WTC11 (cell line): ENCODE measurements around the gene OGA. TPM values are rescaled to one million over a fixed set of nuclear protein-coding genes. Genes with fewer than 3 reads are reported as not detected.

Source experiments
- CBFB ChIP-seq: sonication (generic); formaldehyde crosslinking; IDR thresholded peaks from 2 replicates; pipeline ENCODE4 v1.8.1; 2022; ENCODE audit warnings: mild to moderate bottlenecking, low read depth, missing genetic modification reagents
- ETV6 ChIP-seq: sonication (generic); formaldehyde crosslinking; IDR thresholded peaks from 2 replicates; pipeline ENCODE4 v1.8.1; 2022; ENCODE audit warnings: mild to moderate bottlenecking, missing genetic modification reagents
- FOXJ3 ChIP-seq: sonication (generic); formaldehyde crosslinking; IDR thresholded peaks from 2 replicates; pipeline ENCODE4 v1.9.0; 2021; ENCODE audit warnings: missing genetic modification reagents, mild to moderate bottlenecking, borderline replicate concordance
- FOXP1 ChIP-seq: sonication (generic); formaldehyde crosslinking; IDR thresholded peaks from 2 replicates; pipeline ENCODE4 v1.8.0; 2022; ENCODE audit warnings: missing genetic modification reagents, mild to moderate bottlenecking, moderate library complexity, borderline replicate concordance
- JUN ChIP-seq: sonication (generic); formaldehyde crosslinking; IDR thresholded peaks from 2 replicates; pipeline ENCODE4 v1.8.0; 2023; ENCODE audit warnings: mild to moderate bottlenecking, missing genetic modification reagents
- MXD4 ChIP-seq: fragments of 250-450 bp; sonication (Bioruptor Pico); IDR thresholded peaks from 2 replicates; pipeline ENCODE4 v1.8.0; 2021; ENCODE audit warnings: mild to moderate bottlenecking, moderate library complexity, borderline replicate concordance
- NFATC4 ChIP-seq: fragments of 250-450 bp; sonication (Bioruptor Pico); IDR thresholded peaks from 2 replicates; pipeline ENCODE4 v1.9.0; 2021; ENCODE audit warnings: mild to moderate bottlenecking
- SMAD4 ChIP-seq: sonication (generic); formaldehyde crosslinking; IDR thresholded peaks from 2 replicates; pipeline ENCODE4 v1.8.0; 2022; ENCODE audit warnings: mild to moderate bottlenecking, missing genetic modification reagents
- TEAD4 ChIP-seq: sonication (generic); formaldehyde crosslinking; IDR thresholded peaks from 2 replicates; pipeline ENCODE4 v1.8.0; 2022; ENCODE audit warnings: mild to moderate bottlenecking, missing genetic modification reagents
- TP53 ChIP-seq: sonication (generic); formaldehyde crosslinking; IDR thresholded peaks from 2 replicates; pipeline ENCODE4 v1.8.1; 2023; ENCODE audit warnings: mild to moderate bottlenecking, missing genetic modification reagents
- ZBTB21 ChIP-seq: sonication (generic); formaldehyde crosslinking; IDR thresholded peaks from 2 replicates; pipeline ENCODE4 v1.8.1; 2023; ENCODE audit warnings: mild to moderate bottlenecking, missing genetic modification reagents, borderline replicate concordance
- ZNF232 ChIP-seq: sonication (generic); formaldehyde crosslinking; IDR thresholded peaks from 2 replicates; pipeline ENCODE4 v1.8.0; 2022; ENCODE audit warnings: mild to moderate bottlenecking, missing genetic modification reagents
- ZNF423 ChIP-seq: fragments of 250-450 bp; sonication (Bioruptor Pico); IDR thresholded peaks from 2 replicates; pipeline ENCODE4 v2.1.2; 2022; ENCODE audit warnings: mild to moderate bottlenecking, moderate library complexity
- total RNA-seq: library from RNA; stranded (reverse); gene quantifications from 3 replicates; pipeline ENCODE4 v1.2.3, GENCODE V29; 2021
- TF ChIP-seq, protein P1 (sequence below): sonication (generic); formaldehyde crosslinking; IDR thresholded peaks from 2 replicates; pipeline ENCODE4 v1.8.0; 2022; ENCODE audit warnings: mild to moderate bottlenecking, missing genetic modification reagents
- TF ChIP-seq, protein P2 (sequence below): sonication (generic); formaldehyde crosslinking; IDR thresholded peaks from 2 replicates; pipeline ENCODE4 v1.8.1; 2023; ENCODE audit warnings: mild to moderate bottlenecking, missing genetic modification reagents, borderline replicate concordance
- TF ChIP-seq, protein P3 (sequence below): sonication (generic); formaldehyde crosslinking; IDR thresholded peaks from 2 replicates; pipeline ENCODE4 v1.8.1; 2022; ENCODE audit warnings: mild to moderate bottlenecking, moderate library complexity, missing genetic modification reagents
- TF ChIP-seq, protein P4 (sequence below): sonication (generic); formaldehyde crosslinking; IDR thresholded peaks from 2 replicates; pipeline ENCODE4 v1.8.1; 2022; ENCODE audit warnings: low read depth, missing genetic modification reagents, borderline replicate concordance
- TF ChIP-seq, protein P5 (sequence below): sonication (generic); formaldehyde crosslinking; IDR thresholded peaks from 2 replicates; pipeline ENCODE4 v1.8.0; 2023; ENCODE audit warnings: mild to moderate bottlenecking, missing genetic modification reagents

OGA gene
- total RNA-seq, 1 experiment from 2014 or later, result 111 TPM

DNA sequence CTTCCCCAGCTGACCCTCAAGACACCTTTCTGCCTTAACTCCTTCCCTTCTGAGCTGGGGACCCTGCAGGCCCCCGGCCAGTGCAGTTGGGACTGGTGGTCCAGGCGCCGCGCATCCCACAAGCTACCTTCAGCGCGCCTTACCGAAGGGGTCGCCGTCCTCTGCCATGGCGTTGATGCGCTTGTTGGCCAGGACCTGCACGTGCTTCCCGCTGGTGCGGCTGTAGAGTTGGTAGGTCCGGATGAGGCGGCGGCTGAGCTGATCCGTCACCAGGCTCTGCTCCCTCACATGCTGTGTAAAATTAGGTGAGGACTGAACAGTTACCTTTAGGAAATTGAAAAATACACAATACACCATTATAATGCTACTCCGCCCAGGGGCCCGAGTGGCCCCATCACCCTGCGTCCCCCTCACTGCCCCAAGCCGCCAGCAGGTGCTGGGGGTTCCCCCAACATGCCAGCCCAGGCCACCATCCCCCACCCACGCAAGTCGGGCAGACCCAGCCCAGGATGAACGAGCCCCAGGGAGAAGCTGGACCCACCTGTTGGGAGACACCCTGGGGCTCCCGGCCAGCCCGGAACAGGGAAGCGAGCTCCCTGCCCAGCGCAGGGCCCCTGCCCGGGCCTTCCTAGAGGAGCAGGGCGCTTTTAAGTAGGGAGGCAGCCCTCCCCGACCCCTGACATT lies 43.5 kb downstream of the OGA start (continued):
- TF ChIP-seq, protein P1, sequence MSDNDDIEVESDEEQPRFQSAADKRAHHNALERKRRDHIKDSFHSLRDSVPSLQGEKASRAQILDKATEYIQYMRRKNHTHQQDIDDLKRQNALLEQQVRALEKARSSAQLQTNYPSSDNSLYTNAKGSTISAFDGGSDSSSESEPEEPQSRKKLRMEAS, result peak; percentile 99
- peak; percentile 37 for TF ChIP-seq ZNF423 (CRISPR knock-in tag)
- peak; percentile 81; the same call in 1 of the 2 replicates for TF ChIP-seq ZBTB21 (CRISPR knock-in tag)
- 0 out of 2 replicates have a peak, but pooled peaks have one; percentile 36 for TF ChIP-seq SMAD4
- TF ChIP-seq FOXJ3 (CRISPR knock-in tag), result no peak
- peak; percentile 82 for TF ChIP-seq TP53 (CRISPR knock-in tag)
- TF ChIP-seq NFATC4, result no peak
- TF ChIP-seq JUN (CRISPR knock-in tag), result peak; percentile 55; the same call in 1 of the 2 replicates
- TF ChIP-seq MXD4, result no peak
- TF ChIP-seq CBFB (CRISPR knock-in tag), result no peak
- TF ChIP-seq ZNF232, result peak; percentile 85
- 0 out of 2 replicates have a peak, but pooled peaks have one; percentile 25 for TF ChIP-seq TEAD4 (CRISPR knock-in tag)
- peak; percentile 83; the same call in 1 of the 2 replicates for TF ChIP-seq ETV6 (CRISPR knock-in tag)
- TF ChIP-seq, protein P2, sequence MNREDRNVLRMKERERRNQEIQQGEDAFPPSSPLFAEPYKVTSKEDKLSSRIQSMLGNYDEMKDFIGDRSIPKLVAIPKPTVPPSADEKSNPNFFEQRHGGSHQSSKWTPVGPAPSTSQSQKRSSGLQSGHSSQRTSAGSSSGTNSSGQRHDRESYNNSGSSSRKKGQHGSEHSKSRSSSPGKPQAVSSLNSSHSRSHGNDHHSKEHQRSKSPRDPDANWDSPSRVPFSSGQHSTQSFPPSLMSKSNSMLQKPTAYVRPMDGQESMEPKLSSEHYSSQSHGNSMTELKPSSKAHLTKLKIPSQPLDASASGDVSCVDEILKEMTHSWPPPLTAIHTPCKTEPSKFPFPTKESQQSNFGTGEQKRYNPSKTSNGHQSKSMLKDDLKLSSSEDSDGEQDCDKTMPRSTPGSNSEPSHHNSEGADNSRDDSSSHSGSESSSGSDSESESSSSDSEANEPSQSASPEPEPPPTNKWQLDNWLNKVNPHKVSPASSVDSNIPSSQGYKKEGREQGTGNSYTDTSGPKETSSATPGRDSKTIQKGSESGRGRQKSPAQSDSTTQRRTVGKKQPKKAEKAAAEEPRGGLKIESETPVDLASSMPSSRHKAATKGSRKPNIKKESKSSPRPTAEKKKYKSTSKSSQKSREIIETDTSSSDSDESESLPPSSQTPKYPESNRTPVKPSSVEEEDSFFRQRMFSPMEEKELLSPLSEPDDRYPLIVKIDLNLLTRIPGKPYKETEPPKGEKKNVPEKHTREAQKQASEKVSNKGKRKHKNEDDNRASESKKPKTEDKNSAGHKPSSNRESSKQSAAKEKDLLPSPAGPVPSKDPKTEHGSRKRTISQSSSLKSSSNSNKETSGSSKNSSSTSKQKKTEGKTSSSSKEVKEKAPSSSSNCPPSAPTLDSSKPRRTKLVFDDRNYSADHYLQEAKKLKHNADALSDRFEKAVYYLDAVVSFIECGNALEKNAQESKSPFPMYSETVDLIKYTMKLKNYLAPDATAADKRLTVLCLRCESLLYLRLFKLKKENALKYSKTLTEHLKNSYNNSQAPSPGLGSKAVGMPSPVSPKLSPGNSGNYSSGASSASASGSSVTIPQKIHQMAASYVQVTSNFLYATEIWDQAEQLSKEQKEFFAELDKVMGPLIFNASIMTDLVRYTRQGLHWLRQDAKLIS, result no peak
- TF ChIP-seq, protein P3, sequence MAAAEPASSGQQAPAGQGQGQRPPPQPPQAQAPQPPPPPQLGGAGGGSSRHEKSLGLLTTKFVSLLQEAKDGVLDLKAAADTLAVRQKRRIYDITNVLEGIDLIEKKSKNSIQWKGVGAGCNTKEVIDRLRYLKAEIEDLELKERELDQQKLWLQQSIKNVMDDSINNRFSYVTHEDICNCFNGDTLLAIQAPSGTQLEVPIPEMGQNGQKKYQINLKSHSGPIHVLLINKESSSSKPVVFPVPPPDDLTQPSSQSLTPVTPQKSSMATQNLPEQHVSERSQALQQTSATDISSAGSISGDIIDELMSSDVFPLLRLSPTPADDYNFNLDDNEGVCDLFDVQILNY, result no peak; the same call in 1 of the 2 replicates
- TF ChIP-seq FOXP1 (CRISPR knock-in tag), result peak; percentile 89; the same call in 1 of the 2 replicates
- TF ChIP-seq, protein P4, sequence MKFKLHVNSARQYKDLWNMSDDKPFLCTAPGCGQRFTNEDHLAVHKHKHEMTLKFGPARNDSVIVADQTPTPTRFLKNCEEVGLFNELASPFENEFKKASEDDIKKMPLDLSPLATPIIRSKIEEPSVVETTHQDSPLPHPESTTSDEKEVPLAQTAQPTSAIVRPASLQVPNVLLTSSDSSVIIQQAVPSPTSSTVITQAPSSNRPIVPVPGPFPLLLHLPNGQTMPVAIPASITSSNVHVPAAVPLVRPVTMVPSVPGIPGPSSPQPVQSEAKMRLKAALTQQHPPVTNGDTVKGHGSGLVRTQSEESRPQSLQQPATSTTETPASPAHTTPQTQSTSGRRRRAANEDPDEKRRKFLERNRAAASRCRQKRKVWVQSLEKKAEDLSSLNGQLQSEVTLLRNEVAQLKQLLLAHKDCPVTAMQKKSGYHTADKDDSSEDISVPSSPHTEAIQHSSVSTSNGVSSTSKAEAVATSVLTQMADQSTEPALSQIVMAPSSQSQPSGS (CRISPR knock-in tag), result peak; percentile 72; the same call in 1 of the 2 replicates
- TF ChIP-seq, protein P5, sequence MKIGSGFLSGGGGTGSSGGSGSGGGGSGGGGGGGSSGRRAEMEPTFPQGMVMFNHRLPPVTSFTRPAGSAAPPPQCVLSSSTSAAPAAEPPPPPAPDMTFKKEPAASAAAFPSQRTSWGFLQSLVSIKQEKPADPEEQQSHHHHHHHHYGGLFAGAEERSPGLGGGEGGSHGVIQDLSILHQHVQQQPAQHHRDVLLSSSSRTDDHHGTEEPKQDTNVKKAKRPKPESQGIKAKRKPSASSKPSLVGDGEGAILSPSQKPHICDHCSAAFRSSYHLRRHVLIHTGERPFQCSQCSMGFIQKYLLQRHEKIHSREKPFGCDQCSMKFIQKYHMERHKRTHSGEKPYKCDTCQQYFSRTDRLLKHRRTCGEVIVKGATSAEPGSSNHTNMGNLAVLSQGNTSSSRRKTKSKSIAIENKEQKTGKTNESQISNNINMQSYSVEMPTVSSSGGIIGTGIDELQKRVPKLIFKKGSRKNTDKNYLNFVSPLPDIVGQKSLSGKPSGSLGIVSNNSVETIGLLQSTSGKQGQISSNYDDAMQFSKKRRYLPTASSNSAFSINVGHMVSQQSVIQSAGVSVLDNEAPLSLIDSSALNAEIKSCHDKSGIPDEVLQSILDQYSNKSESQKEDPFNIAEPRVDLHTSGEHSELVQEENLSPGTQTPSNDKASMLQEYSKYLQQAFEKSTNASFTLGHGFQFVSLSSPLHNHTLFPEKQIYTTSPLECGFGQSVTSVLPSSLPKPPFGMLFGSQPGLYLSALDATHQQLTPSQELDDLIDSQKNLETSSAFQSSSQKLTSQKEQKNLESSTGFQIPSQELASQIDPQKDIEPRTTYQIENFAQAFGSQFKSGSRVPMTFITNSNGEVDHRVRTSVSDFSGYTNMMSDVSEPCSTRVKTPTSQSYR, result peak; percentile 68; the same call in 1 of the 2 replicates
